Mesenchymal stem cell (in vitro differentiated cells and primary cell): ENCODE measurements around the gene CSF2RB.

Source experiments
- DNase-seq: peaks from one replicate; pipeline ENCODE4 v3.0.0-alpha.2; 2013
- H2AFZ ChIP-seq: one replicate; pipeline ENCODE4 v1.6.1; 2013; ENCODE audit warnings: low read depth, mild to moderate bottlenecking, control low read depth, inconsistent platforms, low read length, moderate library complexity
- H2AK5ac ChIP-seq: 2 replicates; pipeline ENCODE4 v1.6.1; 2013; ENCODE audit warnings: low read length, moderate library complexity, mild to moderate bottlenecking, inconsistent platforms; ENCODE audit not compliant: severe bottlenecking
- H2BK120ac ChIP-seq: one replicate; pipeline ENCODE4 v1.6.1; 2013; ENCODE audit warnings: low read depth, mild to moderate bottlenecking, inconsistent platforms, low read length, moderate library complexity
- H2BK12ac ChIP-seq, 2 experiments: one replicate each; pipeline ENCODE4 v1.6.1; 2013; ENCODE audit warnings: inconsistent platforms in 2 of 2, low read length in 2 of 2, mild to moderate bottlenecking in 2 of 2, moderate library complexity in 2 of 2, control low read depth in 1 of 2
- H2BK15ac ChIP-seq: one replicate; pipeline ENCODE4 v1.6.1; 2013; ENCODE audit warnings: mild to moderate bottlenecking, low read depth, inconsistent platforms; ENCODE audit not compliant: poor library complexity, severe bottlenecking
- H2BK5ac ChIP-seq: 2 replicates; pipeline ENCODE4 v1.6.1; 2013; ENCODE audit warnings: low read depth, mild to moderate bottlenecking, low read length, control low read depth, inconsistent platforms; ENCODE audit not compliant: poor library complexity, severe bottlenecking
- H3K14ac ChIP-seq, 2 experiments: one replicate each; pipeline ENCODE4 v1.6.1; 2013; ENCODE audit warnings: inconsistent platforms in 2 of 2, low read length in 2 of 2, control low read depth in 1 of 2, mild to moderate bottlenecking in 1 of 2, moderate library complexity in 1 of 2
- H3K18ac ChIP-seq, 2 experiments: one replicate each; pipeline ENCODE4 v1.6.1; 2013; ENCODE audit warnings: inconsistent platforms in 2 of 2, low read length in 2 of 2, control low read depth in 1 of 2, low read depth in 1 of 2, mild to moderate bottlenecking in 1 of 2
- H3K23ac ChIP-seq, 2 experiments: one replicate each; pipeline ENCODE4 v1.6.1; 2013; ENCODE audit warnings: inconsistent platforms in 2 of 2, low read length in 2 of 2, mild to moderate bottlenecking in 2 of 2, moderate library complexity in 2 of 2, control low read depth in 1 of 2
- H3K27ac ChIP-seq: 2 replicates; pipeline ENCODE4 v1.5.1; 2013; ENCODE audit warnings: mild to moderate bottlenecking, moderate library complexity, low read length, control low read depth, inconsistent platforms; ENCODE audit not compliant: poor library complexity, severe bottlenecking
- H3K27me3 ChIP-seq, 2 experiments: 2 replicates each; pipeline versions ENCODE4 v1.6.1 to v1.7.0; 2013; ENCODE audit warnings: low read length in 2 of 2, mild to moderate bottlenecking in 2 of 2, moderate library complexity in 2 of 2, control low read depth in 1 of 2, inconsistent platforms in 1 of 2; ENCODE audit not compliant: control insufficient read depth in 1 of 2, insufficient read depth in 1 of 2
- H3K36me3 ChIP-seq, 2 experiments: 2 replicates each; pipeline versions ENCODE4 v1.6.1 to v1.7.0; 2013; ENCODE audit warnings: low read length in 2 of 2, control low read depth in 1 of 2, inconsistent platforms in 1 of 2, low read depth in 1 of 2, mild to moderate bottlenecking in 1 of 2; ENCODE audit not compliant: insufficient read depth in 2 of 2, control insufficient read depth in 1 of 2
- H3K4ac ChIP-seq, 2 experiments: one replicate each; pipeline ENCODE4 v1.6.1; 2013; ENCODE audit warnings: inconsistent platforms in 2 of 2, low read length in 2 of 2, mild to moderate bottlenecking in 2 of 2, moderate library complexity in 2 of 2, control low read depth in 1 of 2, low read depth in 1 of 2
- H3K4me1 ChIP-seq: 2 replicates; pipeline ENCODE4 v1.6.1; 2013; ENCODE audit warnings: low read depth, low read length, control low read depth; ENCODE audit not compliant: control insufficient read depth, insufficient read depth
- H3K4me2 ChIP-seq: 2 replicates; pipeline ENCODE4 v1.6.1; 2013; ENCODE audit warnings: low read length, mild to moderate bottlenecking, inconsistent platforms; ENCODE audit not compliant: poor library complexity, severe bottlenecking
- H3K4me3 ChIP-seq, 2 experiments: 2 replicates each; pipeline versions ENCODE4 v1.5.1 to v1.7.0; 2013; ENCODE audit warnings: low read length in 2 of 2, mild to moderate bottlenecking in 2 of 2, control low read depth in 1 of 2, low read depth in 1 of 2; ENCODE audit not compliant: insufficient read depth in 1 of 2
- H3K79me1 ChIP-seq: replicated peaks from 2 replicates; pipeline ENCODE4 v1.6.1; 2013; ENCODE audit warnings: mild to moderate bottlenecking, control low read depth, low read length, inconsistent platforms; ENCODE audit not compliant: poor library complexity, severe bottlenecking
- H3K9ac ChIP-seq: 2 replicates; pipeline ENCODE4 v1.7.0; 2013; ENCODE audit warnings: mild to moderate bottlenecking, low read length, moderate library complexity
- H3K9me3 ChIP-seq: 2 replicates; pipeline ENCODE4 v1.7.0; 2013; ENCODE audit warnings: mild to moderate bottlenecking, low read length; ENCODE audit not compliant: control insufficient read depth
- H4K8ac ChIP-seq: one replicate; pipeline ENCODE4 v1.6.1; 2013; ENCODE audit warnings: inconsistent platforms, mild to moderate bottlenecking, low read length, moderate library complexity
- H4K91ac ChIP-seq: one replicate; pipeline ENCODE4 v1.6.1; 2013; ENCODE audit warnings: mild to moderate bottlenecking, low read length, inconsistent platforms
- WGBS: methylation state at CpG from one replicate; pipeline ENCODE4 v1.1.7; 2013; ENCODE audit warnings: mixed read lengths; 5-methylcytosine and 5-hydroxymethylcytosine counted together

The CSF2RB gene

DNA sequence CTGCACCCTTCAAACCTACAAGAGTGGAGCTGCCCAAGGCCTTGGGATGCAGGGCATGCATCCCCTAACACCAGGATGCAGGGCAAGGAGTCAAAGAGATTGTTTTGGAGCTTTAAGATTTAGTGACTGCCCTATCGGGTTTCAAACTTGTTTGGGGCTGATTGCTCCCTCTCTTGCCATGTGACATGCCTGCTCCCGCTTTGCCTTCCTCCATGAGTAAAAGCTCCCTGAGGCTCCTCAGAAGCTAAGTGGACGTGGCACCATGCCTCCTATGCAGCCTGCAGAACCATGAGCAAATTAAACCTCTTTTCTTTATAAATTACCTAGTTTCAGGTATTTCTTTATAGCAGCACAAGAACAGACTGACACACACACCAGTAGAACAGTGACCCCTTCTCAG is 15.8 kb upstream of the CSF2RB start:
- Histone ChIP-seq H3K4me3 (no peak overlapping the region), H3K23ac (no peak overlapping the region), H2BK12ac (no peak overlapping the region), H2BK120ac (no peak overlapping the region), H3K79me1 (no peaks in the 10 kb centered on the region), H3K9me3 (peaks cover 17% of the 10 kb centered on the region), H2AFZ (no peak overlapping the region), H3K18ac (no peak overlapping the region), H4K8ac (no peak overlapping the region), H4K91ac (no peak overlapping the region), H3K4me2 (no peak overlapping the region), H3K4me1 (no peaks in the 10 kb centered on the region), H3K36me3 (no peaks in the 10 kb centered on the region), H3K27ac (no peak overlapping the region), H2BK5ac (no peak overlapping the region), H3K4ac (no peak overlapping the region), H2BK15ac (no peak overlapping the region), H3K9ac (no peak overlapping the region), H3K14ac (no peak overlapping the region), H2AK5ac (no peak overlapping the region), H3K27me3 (peaks cover 72 to 78% of the 10 kb centered on the region in 2 experiments)
- 66% methylated on average over 3 of the region's 3 CpGs for WGBS
- DNase-seq, result no peak

DNA sequence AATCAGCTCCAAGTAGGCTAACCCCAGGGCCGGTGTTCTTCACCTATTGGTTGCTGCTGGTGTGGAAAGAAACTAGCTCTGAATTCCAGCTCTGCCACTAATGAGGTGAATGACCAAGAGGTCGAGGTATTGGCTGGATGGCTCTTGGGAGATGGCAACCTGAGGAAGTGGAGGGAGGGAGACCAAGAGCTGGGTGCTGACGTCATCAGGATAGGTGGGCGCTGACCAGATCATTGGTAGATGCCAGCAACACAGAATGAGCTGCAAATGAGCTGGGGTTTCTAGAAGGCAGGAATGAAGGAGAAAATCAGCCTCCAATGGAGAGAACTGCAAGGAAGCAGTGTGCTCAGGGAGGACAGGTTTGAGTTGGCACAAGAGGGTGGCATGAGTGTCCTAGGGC is 14.7 kb upstream of the CSF2RB start:
- Histone ChIP-seq H3K23ac (no peak overlapping the region), H4K91ac (no peak overlapping the region), H2BK12ac (no peak overlapping the region), H3K79me1 (no peaks in the 10 kb centered on the region), H3K9ac (no peak overlapping the region), H2BK120ac (no peak overlapping the region), H4K8ac (no peak overlapping the region), H3K4me1 (no peaks in the 10 kb centered on the region), H3K27me3 (peaks cover 69 to 70% of the 10 kb centered on the region in 2 experiments), H3K14ac (no peak overlapping the region), H3K36me3 (no peaks in the 10 kb centered on the region), H3K9me3 (peaks cover 17% of the 10 kb centered on the region), H3K4me3 (no peak overlapping the region), H2BK5ac (no peak overlapping the region), H2AFZ (no peak overlapping the region), H2BK15ac (no peak overlapping the region), H2AK5ac (no peak overlapping the region), H3K27ac (no peak overlapping the region), H3K18ac (no peak overlapping the region), H3K4me2 (no peak overlapping the region), H3K4ac (no peak overlapping the region)
- DNase-seq, result no peak
- 66% methylated on average over 4 of the region's 4 CpGs for WGBS

DNA sequence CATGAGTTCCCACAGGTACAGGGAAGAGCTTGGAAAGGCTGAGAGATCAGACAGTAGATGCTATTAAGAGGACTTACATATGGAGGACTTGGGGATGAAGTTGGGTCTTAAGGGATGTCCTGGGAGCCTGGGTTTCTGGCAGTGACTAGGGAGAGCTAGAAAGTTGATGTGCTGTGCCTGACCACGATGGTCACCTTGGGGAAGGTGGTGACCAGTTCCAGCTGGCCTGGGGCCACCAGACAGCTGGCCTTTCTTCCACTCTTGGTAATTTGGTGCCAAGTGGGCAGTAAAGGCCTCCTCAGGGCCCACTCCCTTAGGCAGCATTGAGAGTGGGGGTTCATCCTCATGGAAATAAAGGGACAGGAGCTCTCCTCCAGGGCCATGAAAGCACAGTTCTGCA is 13.9 kb upstream of the CSF2RB start:
- Histone ChIP-seq H3K23ac (no peak overlapping the region), H4K91ac (no peak overlapping the region), H3K4me3 (no peak overlapping the region), H4K8ac (no peak overlapping the region), H3K36me3 (no peaks in the 10 kb centered on the region), H3K18ac (no peak overlapping the region), H3K27me3 (peaks cover 62 to 68% of the 10 kb centered on the region in 2 experiments), H3K4me2 (no peak overlapping the region), H3K9ac (no peak overlapping the region), H3K4ac (no peak overlapping the region), H2BK15ac (no peak overlapping the region), H3K4me1 (no peaks in the 10 kb centered on the region), H3K14ac (no peak overlapping the region), H2AFZ (no peak overlapping the region), H2BK12ac (no peak overlapping the region), H3K79me1 (no peaks in the 10 kb centered on the region), H2BK5ac (no peak overlapping the region), H3K27ac (no peak overlapping the region), H3K9me3 (peaks cover 17% of the 10 kb centered on the region), H2BK120ac (no peak overlapping the region), H2AK5ac (no peak overlapping the region)
- no peak for DNase-seq
- WGBS, result 55% methylated on average over 1 of the region's 1 CpG

DNA sequence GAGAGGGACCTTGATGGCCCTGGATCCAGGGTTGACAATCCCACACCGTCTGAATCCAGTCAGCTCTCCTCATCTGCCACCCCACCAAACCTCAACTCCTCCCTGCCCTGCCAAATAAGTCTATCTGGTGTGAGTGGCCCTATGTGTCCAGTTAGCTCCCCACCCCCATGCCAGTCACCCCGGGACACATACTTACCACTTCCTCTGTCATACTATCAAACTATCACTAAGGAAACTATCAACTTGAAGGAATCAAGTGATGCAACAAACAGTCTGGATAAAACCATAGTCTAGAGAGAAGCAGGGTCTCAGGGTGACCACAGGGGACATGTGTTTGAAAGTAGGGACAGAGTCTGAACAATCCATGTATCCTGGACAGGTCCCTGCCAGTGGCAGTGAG is 13.2 kb upstream of the CSF2RB start:
- Histone ChIP-seq H3K27ac (no peak overlapping the region), H2BK120ac (no peak overlapping the region), H3K36me3 (no peaks in the 10 kb centered on the region), H3K4me1 (no peaks in the 10 kb centered on the region), H3K18ac (no peak overlapping the region), H3K4me2 (no peak overlapping the region), H2BK15ac (no peak overlapping the region), H2AFZ (no peak overlapping the region), H2AK5ac (no peak overlapping the region), H2BK12ac (no peak overlapping the region), H3K9me3 (peaks cover 17% of the 10 kb centered on the region), H3K79me1 (no peaks in the 10 kb centered on the region), H3K23ac (no peak overlapping the region), H2BK5ac (no peak overlapping the region), H3K9ac (no peak overlapping the region), H4K91ac (no peak overlapping the region), H3K14ac (no peak overlapping the region), H3K27me3 (peaks cover 59 to 63% of the 10 kb centered on the region in 2 experiments), H3K4ac (no peak overlapping the region), H4K8ac (no peak overlapping the region), H3K4me3 (no peak overlapping the region)
- WGBS, result 82% methylated on average over 1 of the region's 2 CpGs
- DNase-seq, result no peak
